Omental fat pad (tissue), 4 donors: Measurements from ENCODE around the gene THSD7B. TPM values are rescaled to one million over a fixed set of nuclear protein-coding genes. Genes with fewer than 3 reads are reported as not detected.
"Not testable (repeated sequence)": the region's sequence is repeated elsewhere in the genome, so short reads cannot be mapped to it uniquely, and the experiment has no call there.

ENCODE experiments used
- ATAC-seq: fragments of 150-250 bp; one replicate; pipeline ENCODE4 v1.9.1; 2016; ENCODE audit warnings: mild to moderate bottlenecking, moderate library complexity; ENCODE audit not compliant: low FRiP score
- DNase-seq: peaks from one replicate; pipeline ENCODE4 v3.0.0-alpha.2; 2019; ENCODE audit warnings: low spot score
- total RNA-seq, 4 donors: library from RNA; depleted of rRNA; stranded (reverse); fragments of >200 nt; gene quantifications; one replicate each; pipeline ENCODE4 v1.1.0, GENCODE V29; 2016
- TF ChIP-seq, protein P1 (sequence below), 3 donors: fragments of 450-650 bp; IDR thresholded peaks; one replicate each; pipeline ENCODE4 v1.5.1; 2016 to 2017; ENCODE audit warnings: antibody characterized with exemption in 3 of 3, mild to moderate bottlenecking in 3 of 3, moderate library complexity in 2 of 3

Gene THSD7B
- total RNA-seq, 4 donors from 2014 or later, result 0.74 to 12.9 (median 2.5) TPM

DNA sequence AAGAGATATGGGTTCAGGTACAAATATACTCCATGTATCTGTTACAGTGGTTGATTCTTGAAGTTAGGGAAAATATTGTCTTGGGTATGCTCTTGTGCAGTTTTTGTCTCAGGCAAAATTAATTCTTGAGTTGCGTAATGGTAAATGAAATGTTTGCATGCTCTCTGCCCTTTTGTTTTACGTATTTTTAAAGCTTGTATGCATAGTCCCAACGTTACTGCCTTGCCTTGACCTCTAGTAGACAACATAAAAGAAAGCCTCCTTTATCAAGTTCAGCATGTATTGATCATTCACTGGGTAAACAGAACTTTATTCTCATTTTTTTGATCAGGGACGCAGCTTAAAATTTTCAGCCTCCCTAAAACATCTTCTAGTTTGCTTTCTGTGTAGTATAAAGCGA, 283.1 kb downstream of the THSD7B start:
- DNase-seq (no peak), ATAC-seq (no peak)
- TF ChIP-seq, protein P1, sequence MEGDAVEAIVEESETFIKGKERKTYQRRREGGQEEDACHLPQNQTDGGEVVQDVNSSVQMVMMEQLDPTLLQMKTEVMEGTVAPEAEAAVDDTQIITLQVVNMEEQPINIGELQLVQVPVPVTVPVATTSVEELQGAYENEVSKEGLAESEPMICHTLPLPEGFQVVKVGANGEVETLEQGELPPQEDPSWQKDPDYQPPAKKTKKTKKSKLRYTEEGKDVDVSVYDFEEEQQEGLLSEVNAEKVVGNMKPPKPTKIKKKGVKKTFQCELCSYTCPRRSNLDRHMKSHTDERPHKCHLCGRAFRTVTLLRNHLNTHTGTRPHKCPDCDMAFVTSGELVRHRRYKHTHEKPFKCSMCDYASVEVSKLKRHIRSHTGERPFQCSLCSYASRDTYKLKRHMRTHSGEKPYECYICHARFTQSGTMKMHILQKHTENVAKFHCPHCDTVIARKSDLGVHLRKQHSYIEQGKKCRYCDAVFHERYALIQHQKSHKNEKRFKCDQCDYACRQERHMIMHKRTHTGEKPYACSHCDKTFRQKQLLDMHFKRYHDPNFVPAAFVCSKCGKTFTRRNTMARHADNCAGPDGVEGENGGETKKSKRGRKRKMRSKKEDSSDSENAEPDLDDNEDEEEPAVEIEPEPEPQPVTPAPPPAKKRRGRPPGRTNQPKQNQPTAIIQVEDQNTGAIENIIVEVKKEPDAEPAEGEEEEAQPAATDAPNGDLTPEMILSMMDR (IDR thresholded peaks at IDR 0.05), result no peak

DNA sequence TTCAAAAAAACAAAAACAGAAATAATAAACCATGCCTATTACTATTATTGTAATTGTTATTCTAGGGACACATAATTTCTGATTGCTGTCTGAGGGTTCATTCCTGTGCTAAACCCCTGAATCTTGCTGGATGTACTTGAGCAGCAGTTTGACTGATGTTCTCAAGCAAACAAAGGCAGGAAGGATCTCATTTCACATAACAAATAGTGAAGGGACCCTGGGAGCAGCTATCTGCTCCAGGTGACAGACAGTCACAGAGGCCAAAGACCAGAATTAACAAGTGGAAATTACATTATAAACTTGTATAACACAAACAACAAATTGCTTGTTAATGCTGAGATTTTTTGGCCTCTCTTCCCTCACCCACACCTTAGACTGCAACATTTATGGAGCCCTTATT, 284.2 kb downstream of the THSD7B start:
- ATAC-seq, result no peak
- DNase-seq, result no peak
- TF ChIP-seq, protein P1 (IDR thresholded peaks at IDR 0.05), result no peak

DNA sequence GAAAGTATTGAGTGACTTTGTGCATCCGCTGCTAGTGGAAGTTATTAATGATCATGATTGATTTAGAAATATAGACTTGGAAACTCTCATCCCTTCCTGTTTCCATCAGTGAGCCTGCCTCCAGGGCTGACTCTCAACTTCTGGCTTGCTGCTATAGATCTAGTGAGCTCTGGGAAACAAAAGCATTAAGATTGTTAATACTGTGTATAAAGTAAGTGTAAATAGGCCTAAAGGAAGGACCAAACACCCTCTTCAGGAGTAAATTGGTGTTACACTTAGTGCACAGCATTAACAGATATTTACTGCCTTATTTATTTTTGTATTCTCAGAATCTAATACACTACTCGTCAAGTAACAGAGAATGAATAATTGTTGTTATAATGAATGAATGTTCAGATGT, 285.6 kb downstream of the THSD7B start:
- TF ChIP-seq, protein P1 (IDR thresholded peaks at IDR 0.05), result no peak
- DNase-seq (no peak), ATAC-seq (no peak)

DNA sequence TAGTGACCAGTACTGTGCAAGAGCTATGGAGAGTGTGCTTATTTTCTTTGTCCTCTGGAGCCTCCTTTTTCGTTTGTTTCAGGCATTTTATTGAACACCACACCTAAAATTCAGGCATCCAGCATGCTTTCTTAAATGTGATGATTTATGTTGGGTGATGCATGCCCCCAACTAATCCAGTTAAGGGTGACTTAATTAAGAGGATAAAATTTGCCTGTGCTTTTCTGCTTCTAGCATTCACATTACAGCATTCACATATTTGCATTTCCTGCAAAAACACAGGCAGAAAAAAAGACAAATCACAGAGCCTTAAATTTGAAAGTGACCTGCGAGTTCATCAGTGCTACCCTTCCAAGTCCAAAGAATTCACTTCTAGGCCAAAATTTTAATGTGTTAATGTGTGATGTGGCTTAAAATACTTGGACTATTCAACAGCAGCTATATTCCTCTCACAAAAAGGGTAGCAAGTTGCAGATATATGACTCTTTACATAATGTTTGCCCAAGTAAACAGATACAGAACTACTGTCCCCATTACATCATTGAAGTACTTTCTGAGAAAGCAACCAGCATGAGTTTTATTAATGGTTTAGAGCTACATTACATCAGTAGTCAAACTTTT, 286.5 kb downstream of the THSD7B start:
- TF ChIP-seq, protein P1 (IDR thresholded peaks at IDR 0.05), result no peak
- DNase-seq (no peak), ATAC-seq (no peak)

DNA sequence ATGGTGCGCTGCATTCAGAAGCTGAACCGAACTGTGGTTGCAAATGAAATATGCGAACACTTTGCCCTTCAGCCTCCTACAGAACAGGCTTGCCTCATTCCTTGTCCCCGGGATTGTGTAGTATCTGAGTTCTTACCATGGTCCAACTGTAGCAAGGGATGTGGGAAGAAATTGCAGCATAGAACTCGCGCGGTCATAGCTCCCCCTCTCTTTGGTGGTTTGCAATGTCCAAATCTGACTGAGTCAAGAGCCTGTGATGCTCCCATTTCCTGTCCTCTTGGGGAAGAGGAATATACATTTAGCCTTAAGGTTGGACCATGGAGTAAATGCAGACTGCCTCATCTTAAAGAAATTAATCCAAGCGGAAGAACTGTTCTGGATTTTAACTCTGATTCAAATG, 291.4 kb downstream of the THSD7B start:
- TF ChIP-seq, protein P1 (IDR thresholded peaks at IDR 0.05), result no peak
- ATAC-seq (no peak), DNase-seq (no peak)

DNA sequence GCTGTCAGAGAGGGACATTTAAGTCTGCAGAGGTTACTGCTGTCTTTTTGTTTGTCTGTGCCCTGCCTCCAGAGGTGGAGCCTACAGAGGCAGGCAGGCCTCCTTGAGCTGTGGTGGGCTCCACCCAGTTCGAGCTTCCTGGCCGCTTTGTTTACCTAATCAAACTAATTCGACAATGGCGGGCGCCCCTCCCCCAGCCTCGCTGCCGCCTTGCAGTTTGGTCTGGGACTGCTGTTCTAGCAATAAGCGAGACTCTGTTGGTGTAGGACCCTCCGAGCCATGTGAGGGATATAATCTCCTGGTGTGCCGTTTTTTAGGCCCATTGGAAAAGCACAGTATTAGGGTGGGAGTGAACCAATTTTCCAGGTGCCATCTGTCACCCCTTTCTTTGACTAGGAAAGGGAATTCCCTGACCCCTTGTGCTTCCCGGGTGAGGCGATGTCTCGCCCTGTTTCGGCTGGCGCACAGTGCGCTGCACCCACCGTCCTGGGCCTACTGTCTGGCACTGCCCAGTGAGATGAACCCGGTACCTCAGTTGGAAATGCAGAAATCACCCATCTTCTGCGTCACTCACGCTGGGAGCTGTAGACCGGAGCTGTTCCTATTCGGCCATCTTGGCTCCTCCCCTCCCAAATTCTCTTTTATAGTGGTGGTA, 310.9 kb downstream of the THSD7B start:
- not testable (repeated sequence) for DNase-seq

DNA sequence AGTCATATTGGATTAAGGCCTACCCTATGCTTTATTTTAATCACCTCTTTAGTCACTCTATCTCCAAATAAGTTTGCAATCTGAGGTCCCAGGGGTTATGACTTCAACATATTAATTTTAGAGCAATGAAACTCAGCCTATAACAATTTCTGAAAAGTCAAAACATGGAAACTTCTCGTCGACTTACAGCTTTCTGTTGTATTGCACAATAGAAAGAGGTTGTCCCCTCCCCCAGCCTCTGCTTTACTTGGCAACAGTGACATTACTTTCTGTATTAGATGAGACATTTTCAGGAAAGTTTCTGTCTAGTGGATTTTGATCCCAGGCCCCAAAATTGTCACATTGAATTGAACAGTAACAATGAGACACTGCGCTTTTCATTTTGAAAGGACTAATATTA, 326.4 kb downstream of the THSD7B start:
- TF ChIP-seq, protein P1 (IDR thresholded peaks at IDR 0.05), result no peak
- ATAC-seq, result no peak

More for the DNA sequence above, 310.9 kb downstream of the THSD7B start:
- ATAC-seq, result not testable (repeated sequence)

More for the DNA sequence above, 326.4 kb downstream of the THSD7B start:
- DNase-seq, result no peak
